Activated CD4-positive, alpha-beta T cell treated with anti-CD3 and anti-CD28 coated beads, Interleukin-2, amount 10 ng/mL, durations not matched to agents 7 days and 5 days (primary cell): Measurements from ENCODE around the gene KIF2C. TPM values are rescaled to one million over a fixed set of nuclear protein-coding genes. Genes with fewer than 3 reads are reported as not detected.
"Not testable (repeated sequence)": the region's sequence is repeated elsewhere in the genome, so short reads cannot be mapped to it uniquely, and the experiment has no call there.

ENCODE experiments used
- CTCF ChIA-PET: fragments of 350-600 bp; sonication (Branson Sonifier 250); formaldehyde crosslinking; loops from one replicate; lab custom pipeline; 2021; ENCODE audit warnings: antibody characterized with exemption; lab: Charles Lee
- POLR2A ChIA-PET: fragments of 350-600 bp; sonication (Branson Sonifier 250); formaldehyde crosslinking; loops from one replicate; lab custom pipeline; 2021; ENCODE audit warnings: antibody characterized with exemption; lab: Charles Lee
- DNase-seq: peaks from one replicate; pipeline ENCODE4 v3.0.0-alpha.2; 2020
- H3K27ac Mint-ChIP-seq: one replicate; pipeline ENCODE4 v1.8.0; 2021; ENCODE audit warnings: mild to moderate bottlenecking, moderate library complexity, mixed read lengths
- H3K27me3 Mint-ChIP-seq: one replicate; pipeline ENCODE4 v1.8.0; 2021; ENCODE audit warnings: mixed read lengths
- H3K36me3 Mint-ChIP-seq: one replicate; pipeline ENCODE4 v1.8.0; 2021; ENCODE audit warnings: low read depth, mixed read lengths
- H3K4me1 Mint-ChIP-seq: one replicate; pipeline ENCODE4 v1.8.0; 2021; ENCODE audit warnings: mixed read lengths
- H3K4me3 Mint-ChIP-seq: one replicate; pipeline ENCODE4 v1.8.0; 2021; ENCODE audit warnings: mild to moderate bottlenecking, moderate library complexity, mixed read lengths
- H3K9me3 Mint-ChIP-seq: one replicate; pipeline ENCODE4 v1.8.0; 2021; ENCODE audit warnings: mixed read lengths
- total RNA-seq, 2 experiments: library from RNA; stranded (reverse); gene quantifications; one replicate each; pipeline ENCODE4 v1.2.3, GENCODE V29; 2021

KIF2C gene
- total RNA-seq, result 100 to 1,000 TPM; 110 to 121 TPM

DNA sequence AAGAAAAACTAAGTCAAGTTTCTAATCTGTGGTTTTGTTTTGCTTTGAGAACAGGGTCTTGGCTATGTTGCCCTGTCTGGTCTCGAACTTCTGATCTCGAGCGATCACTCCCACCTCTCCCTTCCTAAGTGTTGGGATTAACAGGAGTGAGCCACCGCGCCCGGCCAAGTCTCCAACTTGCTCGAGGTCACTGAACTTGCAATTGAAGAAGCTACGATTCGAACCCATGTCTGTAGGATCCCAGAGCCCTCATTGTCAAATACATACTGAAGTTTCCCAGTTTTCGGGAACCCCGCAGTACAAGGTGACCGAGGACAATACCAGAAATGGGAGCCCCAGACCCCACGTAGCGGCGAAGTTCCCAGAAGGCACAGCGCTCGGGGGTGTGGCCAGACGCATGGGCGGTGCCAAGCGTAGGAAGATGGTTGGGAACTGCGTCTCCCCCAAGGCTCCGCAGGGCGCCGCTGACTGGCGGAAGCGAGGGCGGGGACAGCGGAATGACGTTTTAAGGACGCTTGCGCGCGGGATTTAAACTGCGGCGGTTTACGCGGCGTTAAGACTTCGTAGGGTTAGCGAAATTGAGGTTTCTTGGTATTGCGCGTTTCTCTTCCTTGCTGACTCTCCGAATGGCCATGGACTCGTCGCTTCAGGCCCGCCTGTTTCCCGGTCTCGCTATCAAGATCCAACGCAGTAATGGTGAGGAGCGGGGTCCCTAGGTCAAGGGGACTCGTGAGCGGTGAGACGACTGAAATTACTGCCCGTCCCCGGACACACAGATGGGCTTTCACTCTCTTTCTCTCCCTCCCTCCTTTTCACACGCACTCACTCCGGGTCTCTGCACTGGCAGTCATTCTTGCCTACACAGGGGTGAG is at the start of gene KIF2C:
TSS of gene KIF2C (plus strand) at position 531 of the 872 bp plus-strand sequence. CDS start at position 627, 96 bp downstream.
- DNase-seq, result peak; percentile 97
- Mint-ChIP-seq H3K9me3 (no peaks in the 10 kb centered on the region), H3K27ac (peak within 1 kb of the TSS; percentile 92), H3K4me1 (peaks cover 40% of the 10 kb centered on the region), H3K36me3 (peaks cover 30% of the 10 kb centered on the region), H3K27me3 (no peaks in the 10 kb centered on the region), H3K4me3 (peak within 1 kb of the TSS; percentile 93)
- ChIA-PET CTCF (interaction anchor here (1.6 to 1.9 kb wide), 2 partner anchors 8 to 36 kb away, joined by 5 to 12 read pairs; partner anchors contain the start of genes RNU5D-1 and RPS8), POLR2A (interaction anchor here (1.0 to 1.1 kb wide), 2 partner anchors 18 to 20 kb away, joined by 3 to 4 read pairs; no protein-coding TSS in a partner anchor)

DNA sequence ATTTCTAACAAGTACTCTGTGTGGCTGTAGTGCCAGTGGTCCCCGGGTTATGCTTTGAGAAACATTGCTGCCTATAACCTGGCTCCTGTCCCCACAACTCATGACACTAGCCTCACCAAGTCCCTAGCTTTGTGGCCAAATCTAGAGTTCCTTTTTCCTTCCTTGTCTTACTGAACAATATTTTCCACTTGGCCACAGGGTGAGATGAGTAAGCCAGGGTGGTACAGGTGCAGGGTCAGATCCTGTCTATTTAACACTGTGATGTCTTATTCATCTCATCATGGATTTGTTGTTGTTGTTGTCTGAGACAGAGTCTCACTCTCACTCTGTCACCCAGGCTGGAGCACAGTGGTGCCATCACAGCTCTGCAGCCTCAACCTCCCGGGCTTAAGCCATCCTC is 46.5 kb upstream of the KIF2C start:
- H3K27me3 Mint-ChIP-seq, result peaks cover 2% of the 10 kb centered on the region
- POLR2A ChIA-PET, result no interaction called here
- CTCF ChIA-PET, result interaction anchor here (0.6 to 3.0 kb wide), 5 partner anchors 19 to 740 kb away, joined by 3 to 8 read pairs (median 3); no protein-coding TSS in a partner anchor
- no peak overlapping the region for H3K4me3 Mint-ChIP-seq
- H3K36me3 Mint-ChIP-seq, result no peaks in the 10 kb centered on the region
- DNase-seq, result no peak
- H3K27ac Mint-ChIP-seq, result no peak overlapping the region
- H3K4me1 Mint-ChIP-seq, result peaks cover 20% of the 10 kb centered on the region
- no peaks in the 10 kb centered on the region for H3K9me3 Mint-ChIP-seq

DNA sequence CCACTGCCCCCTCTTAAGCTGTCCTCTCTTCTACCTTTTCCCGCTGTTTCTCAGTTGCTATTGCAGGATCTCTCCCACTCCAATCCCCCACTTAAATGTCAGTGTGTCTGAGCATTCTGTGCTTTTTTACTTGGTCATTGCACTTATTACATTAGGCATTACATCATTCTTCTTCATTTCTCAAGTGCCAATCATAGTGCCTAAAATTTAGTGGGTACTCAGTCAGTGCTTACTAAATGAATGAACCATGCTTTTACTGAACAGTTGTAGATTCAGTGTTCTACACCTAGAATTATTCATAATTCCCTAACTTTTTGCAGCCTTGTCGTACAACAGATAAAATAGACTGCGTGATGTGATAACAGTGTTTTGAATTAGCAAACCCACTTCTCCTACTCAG is 45.7 kb upstream of the KIF2C start:
- Mint-ChIP-seq H3K36me3 (no peaks in the 10 kb centered on the region), H3K9me3 (no peaks in the 10 kb centered on the region), H3K4me1 (peaks cover 20% of the 10 kb centered on the region), H3K4me3 (no peak overlapping the region), H3K27me3 (peaks cover 2% of the 10 kb centered on the region), H3K27ac (no peak overlapping the region)
- ChIA-PET CTCF (no interaction called here), POLR2A (no interaction called here)
- no peak for DNase-seq

DNA sequence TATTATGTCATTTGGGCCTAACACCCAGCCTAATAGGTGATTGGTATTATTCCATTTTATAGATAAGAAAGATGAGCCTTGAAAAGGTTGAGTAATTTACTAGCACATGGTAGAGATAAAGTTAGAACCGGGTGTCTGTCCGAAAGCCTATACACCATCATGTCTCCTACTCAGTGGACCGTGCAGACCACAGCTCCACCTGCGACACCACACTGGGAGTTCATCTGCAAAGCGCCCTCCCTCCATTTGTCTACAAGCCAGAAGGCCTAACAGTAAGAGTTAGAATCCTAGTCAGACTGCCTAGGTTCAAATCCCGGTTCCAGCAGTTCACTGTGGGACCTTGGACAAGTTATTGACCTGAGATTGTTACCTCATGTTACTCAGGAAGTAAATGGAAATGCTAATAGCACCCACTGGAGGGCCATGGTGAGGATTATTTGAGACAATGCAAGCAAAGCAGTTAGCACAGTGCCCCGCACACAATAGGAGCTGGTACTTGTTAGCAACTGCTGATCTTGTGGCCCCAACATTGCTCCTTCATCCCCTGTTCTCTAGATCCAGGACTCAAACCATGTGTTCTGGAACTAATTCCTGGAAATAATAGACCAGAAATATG is 44.7 kb upstream of the KIF2C start:
- DNase-seq, result no peak
- H3K4me3 Mint-ChIP-seq, result no peak overlapping the region
- POLR2A ChIA-PET, result no interaction called here

DNA sequence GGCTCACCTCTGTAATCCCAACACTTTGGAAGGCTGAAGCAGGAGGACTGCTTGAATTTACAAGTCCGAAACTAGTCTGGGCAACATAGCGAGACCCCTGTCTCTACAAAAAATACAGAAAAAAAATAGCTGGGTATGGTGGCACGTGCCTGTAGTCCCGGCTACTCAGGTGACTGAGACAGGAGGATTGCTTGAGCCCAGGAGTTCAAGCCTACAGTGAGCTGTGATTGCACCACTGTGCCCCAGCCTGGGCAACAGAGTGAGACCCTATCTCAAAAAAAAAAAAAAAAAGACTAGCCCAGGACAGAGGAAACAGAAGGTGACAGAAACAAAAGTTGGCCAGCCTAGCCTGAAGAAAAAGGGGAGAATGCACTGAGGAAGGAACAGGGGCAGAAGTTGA is 44.0 kb upstream of the KIF2C start:
- H3K9me3 Mint-ChIP-seq, result no peaks in the 10 kb centered on the region
- H3K4me1 Mint-ChIP-seq, result peaks cover 20% of the 10 kb centered on the region
- H3K36me3 Mint-ChIP-seq, result no peaks in the 10 kb centered on the region
- no peak for DNase-seq
- ChIA-PET CTCF (interaction anchor here (0.6 to 1.7 kb wide), 4 partner anchors 9 to 105 kb away, joined by 3 to 6 read pairs (median 4); no protein-coding TSS in a partner anchor), POLR2A (no interaction called here)
- peaks cover 2% of the 10 kb centered on the region for H3K27me3 Mint-ChIP-seq
- peak overlapping the region; percentile 80 for H3K27ac Mint-ChIP-seq
- no peak overlapping the region for H3K4me3 Mint-ChIP-seq

More for the DNA sequence above, 44.7 kb upstream of the KIF2C start:
- peaks cover 2% of the 10 kb centered on the region for H3K27me3 Mint-ChIP-seq
- no peaks in the 10 kb centered on the region for H3K36me3 Mint-ChIP-seq
- H3K4me1 Mint-ChIP-seq, result peaks cover 20% of the 10 kb centered on the region
- no peak overlapping the region for H3K27ac Mint-ChIP-seq
- CTCF ChIA-PET, result interaction anchor here (0.6 to 1.3 kb wide), 2 partner anchors 15 to 106 kb away, joined by 3 to 4 read pairs; no protein-coding TSS in a partner anchor
- no peaks in the 10 kb centered on the region for H3K9me3 Mint-ChIP-seq

DNA sequence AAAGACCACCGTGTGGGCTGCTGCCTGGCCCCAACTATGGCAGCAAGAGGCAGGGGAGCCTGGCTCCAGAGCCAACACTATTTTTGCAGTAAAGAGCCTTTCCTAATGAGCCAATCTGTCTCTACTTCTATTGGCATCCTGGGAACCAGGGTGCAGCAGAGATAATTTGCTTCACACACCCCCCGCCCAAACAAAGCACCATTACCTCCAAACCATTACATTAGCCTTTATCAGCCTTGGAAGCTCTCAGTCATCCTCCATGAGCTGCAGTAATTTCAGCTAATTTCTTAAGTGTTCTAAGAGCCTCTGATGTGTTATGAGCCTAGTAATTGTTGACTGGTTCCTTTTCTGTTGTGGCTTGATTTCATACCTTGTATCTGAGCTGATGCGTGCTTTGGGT is 43.5 kb upstream of the KIF2C start:
- DNase-seq, result no peak
- ChIA-PET CTCF (interaction anchor here (0.6 to 1.8 kb wide), 12 partner anchors 10 to 1134 kb away, joined by 3 to 6 read pairs (median 4); no protein-coding TSS in a partner anchor), POLR2A (interaction anchor here (1.1 to 1.4 kb wide), 2 partner anchors 26 to 113 kb away, joined by 3 to 17 read pairs; no protein-coding TSS in a partner anchor)
- no peak overlapping the region for H3K4me3 Mint-ChIP-seq
- H3K36me3 Mint-ChIP-seq, result no peaks in the 10 kb centered on the region
- H3K27me3 Mint-ChIP-seq, result peaks cover 2% of the 10 kb centered on the region
- H3K27ac Mint-ChIP-seq, result peak overlapping the region; percentile 86
- peaks cover 20% of the 10 kb centered on the region for H3K4me1 Mint-ChIP-seq
- no peaks in the 10 kb centered on the region for H3K9me3 Mint-ChIP-seq

DNA sequence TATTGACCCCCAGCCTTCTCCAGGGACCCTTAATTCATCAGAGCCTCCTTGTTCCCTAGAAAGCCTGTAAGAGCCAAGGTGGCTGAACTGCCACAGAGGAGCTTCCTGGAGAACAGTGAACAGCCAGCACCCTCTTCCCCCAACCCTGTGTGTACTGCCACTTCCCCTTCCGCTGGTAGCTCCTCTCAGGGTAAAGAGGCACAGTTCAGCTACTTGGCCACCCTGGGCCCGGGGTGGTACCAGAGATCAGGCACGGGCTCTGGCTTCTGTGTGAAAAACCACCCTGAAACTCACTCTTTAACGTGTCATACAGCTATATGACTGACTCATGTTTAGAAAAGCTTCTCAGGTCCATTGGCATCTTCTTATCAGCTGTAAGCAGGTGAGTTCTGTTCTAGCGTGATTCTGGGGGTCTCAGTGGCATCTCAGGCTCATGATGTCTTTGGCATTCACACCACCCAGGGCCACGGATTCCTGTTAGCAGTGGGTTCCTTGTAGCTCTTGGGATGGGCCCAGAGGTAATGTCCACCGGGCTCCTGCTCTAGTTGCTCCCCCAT is 42.8 kb upstream of the KIF2C start:
- Mint-ChIP-seq H3K27ac (peak overlapping the region; percentile 86), H3K36me3 (no peaks in the 10 kb centered on the region), H3K4me1 (peaks cover 20% of the 10 kb centered on the region), H3K4me3 (peak overlapping the region; percentile 25), H3K9me3 (no peaks in the 10 kb centered on the region), H3K27me3 (no peaks in the 10 kb centered on the region)
- ChIA-PET CTCF (interaction anchor here (0.8 to 1.8 kb wide), 12 partner anchors 9 to 539 kb away, joined by 3 to 6 read pairs (median 3); no protein-coding TSS in a partner anchor), POLR2A (interaction anchor here (1.1 to 1.4 kb wide), 2 partner anchors 25 to 113 kb away, joined by 3 to 17 read pairs; no protein-coding TSS in a partner anchor)
- peak; percentile 64 for DNase-seq

DNA sequence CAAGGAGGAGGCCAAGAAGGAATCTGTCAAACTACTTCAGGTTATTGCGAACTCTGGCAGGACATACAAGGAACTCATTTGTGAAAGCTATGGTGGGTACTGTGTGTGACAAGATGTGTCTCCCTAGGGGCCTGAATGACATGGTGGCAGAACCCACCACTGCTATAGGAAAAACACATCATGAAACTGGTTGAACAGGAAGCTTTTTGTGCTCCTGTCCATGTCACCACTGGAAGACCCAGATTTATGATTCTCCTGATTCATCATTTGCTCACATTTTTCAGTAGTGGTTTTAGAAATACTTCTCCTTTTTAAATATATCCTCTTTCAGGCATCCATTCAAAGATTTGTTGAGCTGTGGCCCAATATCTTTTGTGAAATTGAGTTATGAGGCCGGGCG is 41.5 kb upstream of the KIF2C start:
- ChIA-PET CTCF (interaction anchor here (1.2 kb wide), 2 partner anchors 13 to 17 kb away, joined by 3 to 4 read pairs; no protein-coding TSS in a partner anchor), POLR2A (no interaction called here)
- DNase-seq, result no peak
- Mint-ChIP-seq H3K27me3 (no peaks in the 10 kb centered on the region), H3K4me1 (peaks cover 20% of the 10 kb centered on the region), H3K27ac (no peak overlapping the region), H3K36me3 (no peaks in the 10 kb centered on the region), H3K9me3 (no peaks in the 10 kb centered on the region), H3K4me3 (no peak overlapping the region)

DNA sequence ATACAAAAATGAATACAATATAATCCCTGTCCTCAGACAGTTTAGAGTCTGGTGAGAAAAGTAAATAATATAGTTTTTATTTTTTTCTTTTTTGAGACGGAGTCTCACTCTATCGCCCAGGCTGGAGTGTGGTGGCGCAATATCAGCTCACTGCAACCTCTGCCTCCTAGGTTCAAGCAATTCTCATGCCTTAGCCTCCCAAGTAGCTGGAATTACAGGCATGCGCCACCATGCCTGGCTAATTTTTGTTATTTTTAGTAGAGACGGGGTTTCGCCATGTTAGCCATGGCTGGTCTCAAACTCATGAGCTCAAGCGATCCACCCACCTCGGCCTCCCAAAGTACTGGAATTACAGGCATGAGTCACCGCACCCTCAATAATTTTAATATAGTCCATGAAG is 40.3 kb upstream of the KIF2C start:
- ChIA-PET CTCF (interaction anchor here (0.7 kb wide), 2 partner anchors 16 to 99 kb away, joined by 3 read pairs; no protein-coding TSS in a partner anchor), POLR2A (interaction anchor here (1.3 kb wide), 1 partner anchor 23 kb away, joined by 6 read pairs; no protein-coding TSS in a partner anchor)
- H3K27ac Mint-ChIP-seq, H3K4me3 Mint-ChIP-seq, H3K36me3 Mint-ChIP-seq, H3K27me3 Mint-ChIP-seq, DNase-seq, H3K9me3 Mint-ChIP-seq: not testable (repeated sequence)
- peaks cover 20% of the 10 kb centered on the region for H3K4me1 Mint-ChIP-seq

DNA sequence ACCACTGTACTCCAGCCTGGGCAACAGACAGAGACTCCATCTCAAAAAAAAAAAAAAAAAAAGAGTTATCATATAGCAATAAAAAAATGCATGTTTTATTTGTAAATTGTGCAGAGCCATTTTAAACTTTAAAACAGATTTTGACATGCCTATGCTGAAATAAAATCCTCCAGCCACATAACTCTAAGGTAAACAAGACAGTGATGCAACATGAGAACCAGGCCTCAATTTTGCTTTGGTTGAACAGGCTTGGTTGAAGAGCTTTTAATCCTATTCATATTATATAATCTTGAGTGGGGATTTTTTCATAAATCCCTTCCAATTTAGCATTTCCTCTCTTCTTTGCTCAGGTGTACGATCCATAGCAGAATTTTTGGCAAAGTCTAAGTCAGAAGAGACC is 39.1 kb upstream of the KIF2C start:
- DNase-seq, result no peak
- no peak overlapping the region for H3K27ac Mint-ChIP-seq
- H3K4me3 Mint-ChIP-seq, result no peak overlapping the region
- ChIA-PET CTCF (no interaction called here), POLR2A (interaction anchor here (1.3 kb wide), 1 partner anchor 22 kb away, joined by 6 read pairs; no protein-coding TSS in a partner anchor)
- no peaks in the 10 kb centered on the region for H3K9me3 Mint-ChIP-seq
- H3K4me1 Mint-ChIP-seq, result peaks cover 20% of the 10 kb centered on the region
- no peaks in the 10 kb centered on the region for H3K36me3 Mint-ChIP-seq
- H3K27me3 Mint-ChIP-seq, result no peaks in the 10 kb centered on the region

DNA sequence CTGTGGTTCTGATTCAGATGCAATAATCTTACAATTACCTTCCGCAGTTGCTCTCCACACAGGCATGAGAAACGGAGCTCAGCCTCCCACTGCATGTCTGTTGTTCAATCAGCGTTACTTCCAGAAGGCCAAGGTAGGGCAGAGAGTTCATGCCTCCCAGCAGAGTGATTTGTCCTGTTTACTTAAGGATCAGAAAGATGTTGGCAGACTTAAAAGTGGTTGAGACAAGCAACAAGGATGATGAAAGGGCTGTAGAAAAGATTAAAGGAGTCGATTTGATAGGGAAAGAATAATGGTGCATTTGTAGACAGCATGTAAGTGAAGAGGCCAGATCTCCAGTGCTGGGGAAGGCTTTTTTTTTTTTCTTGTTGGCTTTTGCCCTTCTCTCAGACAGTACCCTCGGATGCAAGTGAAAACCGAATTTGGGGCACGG is 38.5 kb upstream of the KIF2C start:
- ChIA-PET CTCF (no interaction called here), POLR2A (no interaction called here)
- H3K27ac Mint-ChIP-seq, result no peak overlapping the region
- H3K4me1 Mint-ChIP-seq, result peaks cover 16% of the 10 kb centered on the region
- no peak overlapping the region for H3K4me3 Mint-ChIP-seq
- no peaks in the 10 kb centered on the region for H3K27me3 Mint-ChIP-seq
- no peaks in the 10 kb centered on the region for H3K9me3 Mint-ChIP-seq
- DNase-seq, result no peak
- H3K36me3 Mint-ChIP-seq, result no peaks in the 10 kb centered on the region

DNA sequence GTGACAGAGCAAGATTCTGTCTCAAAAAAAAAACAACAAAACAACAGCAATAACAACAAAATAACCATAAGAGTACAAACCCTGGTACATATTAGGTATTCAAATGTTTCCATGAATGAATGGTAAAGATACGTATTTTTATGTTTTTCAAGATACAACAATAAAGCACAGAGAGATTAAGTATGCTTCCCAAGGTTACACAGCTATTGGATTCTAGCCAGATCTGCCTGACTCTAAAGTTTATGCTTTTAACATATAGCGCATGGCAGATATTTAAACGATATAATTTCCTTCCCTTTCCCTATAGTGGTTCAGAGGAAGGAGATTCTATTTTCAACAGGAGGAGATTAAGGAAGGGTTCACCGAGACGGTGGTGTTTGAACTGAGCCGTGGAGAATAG is 34.2 kb upstream of the KIF2C start:
- Mint-ChIP-seq H3K9me3 (no peaks in the 10 kb centered on the region), H3K36me3 (no peaks in the 10 kb centered on the region), H3K4me1 (peaks cover 11% of the 10 kb centered on the region), H3K27ac (no peak overlapping the region), H3K4me3 (no peak overlapping the region), H3K27me3 (no peaks in the 10 kb centered on the region)
- CTCF ChIA-PET, result interaction anchor here (1.4 to 2.1 kb wide), 2 partner anchors 9 to 12 kb away, joined by 3 to 5 read pairs; no protein-coding TSS in a partner anchor
- POLR2A ChIA-PET, result no interaction called here
- no peak for DNase-seq
